ENCODE results near the gene C17orf100.

C17orf100 gene

DNA sequence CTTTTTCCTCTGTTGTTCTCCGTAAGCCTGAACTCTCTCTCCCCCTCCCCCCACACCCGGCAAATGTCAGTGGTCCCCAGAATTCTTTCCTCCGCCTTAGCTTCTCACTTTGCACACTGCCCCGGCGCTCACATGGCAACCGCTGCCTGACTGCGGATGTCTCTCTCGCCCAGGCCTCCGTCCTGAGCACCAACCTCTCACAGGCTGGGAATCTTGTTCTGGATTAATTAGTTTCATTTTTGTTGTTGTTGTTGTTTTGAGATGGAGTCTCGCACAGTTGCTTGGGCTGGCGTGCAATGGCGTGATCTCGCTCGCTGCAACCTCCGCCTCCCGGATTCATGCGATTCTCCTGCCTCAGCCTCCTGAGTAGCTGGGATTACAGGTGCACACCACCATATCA is 16.7 kb downstream of the C17orf100 start:
- H3K4me3 ChIP-seq: no peak overlapping the region
- TF ChIP-seq, protein P1, sequence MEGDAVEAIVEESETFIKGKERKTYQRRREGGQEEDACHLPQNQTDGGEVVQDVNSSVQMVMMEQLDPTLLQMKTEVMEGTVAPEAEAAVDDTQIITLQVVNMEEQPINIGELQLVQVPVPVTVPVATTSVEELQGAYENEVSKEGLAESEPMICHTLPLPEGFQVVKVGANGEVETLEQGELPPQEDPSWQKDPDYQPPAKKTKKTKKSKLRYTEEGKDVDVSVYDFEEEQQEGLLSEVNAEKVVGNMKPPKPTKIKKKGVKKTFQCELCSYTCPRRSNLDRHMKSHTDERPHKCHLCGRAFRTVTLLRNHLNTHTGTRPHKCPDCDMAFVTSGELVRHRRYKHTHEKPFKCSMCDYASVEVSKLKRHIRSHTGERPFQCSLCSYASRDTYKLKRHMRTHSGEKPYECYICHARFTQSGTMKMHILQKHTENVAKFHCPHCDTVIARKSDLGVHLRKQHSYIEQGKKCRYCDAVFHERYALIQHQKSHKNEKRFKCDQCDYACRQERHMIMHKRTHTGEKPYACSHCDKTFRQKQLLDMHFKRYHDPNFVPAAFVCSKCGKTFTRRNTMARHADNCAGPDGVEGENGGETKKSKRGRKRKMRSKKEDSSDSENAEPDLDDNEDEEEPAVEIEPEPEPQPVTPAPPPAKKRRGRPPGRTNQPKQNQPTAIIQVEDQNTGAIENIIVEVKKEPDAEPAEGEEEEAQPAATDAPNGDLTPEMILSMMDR (IDR thresholded peaks at IDR 0.05): no peak
- H3K9me3 ChIP-seq: no peaks in the 10 kb centered on the region
- DNase-seq: no peak
- H3K27me3 ChIP-seq: peaks cover 0 to 34% of the 10 kb centered on the region in 2 donors
- H3K36me3 ChIP-seq: no peaks in the 10 kb centered on the region
- no peak overlapping the region for H3K27ac ChIP-seq
- intact Hi-C loops (cut with DNase I; ENCODE audit: low total_unique reads): loop anchor here (10.0 kb wide), 1 partner anchor 337 kb away; no protein-coding TSS in a partner anchor
- no peaks in the 10 kb centered on the region for H3K4me1 ChIP-seq

DNA sequence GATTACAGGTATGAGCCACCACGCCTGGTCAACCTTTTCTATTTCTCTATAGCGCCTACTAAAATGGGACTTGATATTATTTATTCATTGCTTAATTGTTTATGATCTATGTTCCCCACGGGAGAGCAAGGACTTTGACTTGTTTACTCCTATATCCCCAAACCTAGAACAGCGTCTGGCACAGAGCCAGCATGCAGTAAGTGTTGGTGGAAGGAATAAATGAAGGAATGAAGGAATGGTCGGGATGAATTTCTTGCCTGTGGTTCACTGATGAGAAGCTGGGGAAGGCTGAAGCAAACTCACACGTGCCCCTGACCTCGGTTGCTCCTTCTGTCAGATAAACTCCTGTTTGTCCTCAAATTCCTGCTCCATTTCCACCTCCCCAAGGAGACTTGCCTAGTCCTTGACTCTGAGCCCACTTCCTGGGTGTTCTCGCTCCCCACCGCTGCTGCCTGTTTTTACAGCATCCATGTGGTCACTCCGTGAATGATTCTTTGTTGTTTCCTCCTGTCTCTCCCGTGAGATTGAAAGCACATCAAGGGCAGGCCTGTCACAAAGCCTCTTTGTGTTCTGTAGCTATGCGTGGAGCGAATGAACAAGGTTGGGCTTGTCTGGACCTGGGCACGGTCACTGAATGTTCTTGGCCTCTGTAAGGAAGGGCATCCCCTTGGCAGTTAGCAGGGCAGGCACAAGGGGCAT is 17.3 kb downstream of the C17orf100 start:
- H3K27me3 ChIP-seq: peaks cover 0 to 32% of the 10 kb centered on the region in 2 donors
- no peak overlapping the region for H3K4me3 ChIP-seq
- no peaks in the 10 kb centered on the region for H3K9me3 ChIP-seq
- H3K4me1 ChIP-seq: no peaks in the 10 kb centered on the region
- DNase-seq: no peak
- H3K27ac ChIP-seq: no peak overlapping the region
- TF ChIP-seq, protein P1 (IDR thresholded peaks at IDR 0.05): no peak
- no peaks in the 10 kb centered on the region for H3K36me3 ChIP-seq
- intact Hi-C loops (cut with DNase I; ENCODE audit: low total_unique reads): loop anchor here (10.0 kb wide), 1 partner anchor 336 kb away; no protein-coding TSS in a partner anchor

DNA sequence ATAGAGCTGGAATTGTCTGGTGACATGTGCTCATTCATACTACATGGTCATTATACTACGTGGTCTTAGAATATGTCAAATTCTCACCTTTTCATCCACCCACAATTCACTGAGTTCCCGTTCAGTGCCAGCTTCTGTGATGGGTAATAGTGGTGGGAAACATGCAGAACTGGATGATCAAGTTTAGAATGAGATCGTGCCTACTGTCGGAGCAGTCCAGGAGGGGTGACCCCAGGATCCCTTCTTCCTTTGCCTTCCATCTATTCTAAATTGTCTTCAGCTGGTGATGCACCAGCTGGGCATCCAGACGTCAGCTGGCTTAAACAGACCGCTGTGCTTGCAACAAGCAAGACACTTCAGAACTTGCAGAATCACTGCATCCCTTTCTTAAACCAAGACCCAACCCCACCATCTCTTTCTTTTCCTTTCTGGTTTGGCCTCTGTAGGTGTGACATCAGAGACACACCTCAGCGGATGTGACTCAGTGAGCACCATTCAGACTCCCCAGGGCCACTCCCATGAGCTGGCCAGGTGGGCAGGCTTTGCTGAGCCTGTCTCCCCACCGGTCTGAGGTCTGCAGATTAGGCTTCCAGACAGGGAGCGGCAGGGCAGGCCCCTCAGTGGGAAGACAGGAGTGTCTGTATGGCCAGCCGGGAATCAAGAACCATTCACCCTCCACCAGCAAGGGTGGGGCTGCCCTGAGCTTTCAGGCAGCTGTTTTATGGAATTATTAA is 18.1 kb downstream of the C17orf100 start:
- Histone ChIP-seq H3K27ac (no peak overlapping the region), H3K36me3 (no peaks in the 10 kb centered on the region), H3K9me3 (no peaks in the 10 kb centered on the region), H3K4me3 (no peak overlapping the region), H3K4me1 (no peaks in the 10 kb centered on the region), H3K27me3 (peaks cover 0 to 38% of the 10 kb centered on the region in 2 donors)
- TF ChIP-seq, protein P1 (IDR thresholded peaks at IDR 0.05): no peak
- intact Hi-C loops (cut with DNase I; ENCODE audit: low total_unique reads): loop anchor here (10.0 kb wide), 1 partner anchor 335 kb away; no protein-coding TSS in a partner anchor
- DNase-seq: no peak

DNA sequence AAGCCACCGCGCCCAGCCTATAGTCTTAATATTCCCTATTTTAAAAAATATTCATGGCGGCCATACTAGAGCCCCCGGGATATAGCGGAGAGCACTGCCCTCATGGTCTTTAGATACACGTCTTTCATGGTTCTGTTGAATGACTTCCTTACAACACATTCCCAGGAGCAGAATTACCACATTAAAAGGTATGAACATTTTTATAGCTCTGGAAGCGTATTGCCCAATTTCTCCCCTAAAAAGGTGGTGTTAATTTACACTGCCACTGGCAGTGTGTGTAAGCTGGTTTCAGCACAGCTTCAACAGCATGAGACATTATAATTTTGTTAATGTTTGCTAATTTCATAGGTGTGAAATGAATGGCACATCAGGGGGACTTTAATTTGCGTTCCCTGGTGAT is 19.0 kb downstream of the C17orf100 start:
- Histone ChIP-seq H3K36me3 (no peaks in the 10 kb centered on the region), H3K27me3 (peaks cover 0 to 43% of the 10 kb centered on the region in 2 donors)
- intact Hi-C loops (cut with DNase I; ENCODE audit: low total_unique reads): no loop called here

DNA sequence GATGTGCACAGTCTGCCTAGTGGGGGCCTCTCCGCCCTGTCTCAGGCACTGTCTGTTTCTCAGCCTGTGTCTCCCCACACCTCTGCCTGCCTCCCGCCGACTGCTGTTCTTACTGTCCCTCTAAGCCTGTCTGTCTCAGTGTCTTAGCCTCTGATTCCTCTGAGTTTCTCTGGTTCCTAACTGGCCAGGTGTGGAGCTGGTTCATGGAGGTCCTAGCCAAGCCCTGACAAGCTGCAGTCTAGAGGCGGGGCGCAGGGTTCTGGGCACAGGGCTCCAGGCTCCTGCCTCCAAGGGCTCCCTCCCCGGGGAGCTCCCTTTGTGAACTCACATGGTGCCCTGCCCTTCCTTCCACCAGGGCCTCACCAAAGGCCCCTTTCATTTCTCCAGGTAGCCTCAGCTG is 19.4 kb downstream of the C17orf100 start:
- H3K27ac ChIP-seq: no peak overlapping the region
- H3K4me3 ChIP-seq: no peak overlapping the region
- intact Hi-C loops (cut with DNase I; ENCODE audit: low total_unique reads): no loop called here
- DNase-seq: no peak
- peaks cover 0 to 45% of the 10 kb centered on the region in 2 donors for H3K27me3 ChIP-seq
- H3K9me3 ChIP-seq: no peaks in the 10 kb centered on the region
- TF ChIP-seq, protein P1 (IDR thresholded peaks at IDR 0.05): no peak
- H3K4me1 ChIP-seq: no peaks in the 10 kb centered on the region
- H3K36me3 ChIP-seq: no peaks in the 10 kb centered on the region

More for the DNA sequence above, 19.0 kb downstream of the C17orf100 start:
- Histone ChIP-seq H3K4me3 (no peak overlapping the region), H3K27ac (no peak overlapping the region), H3K4me1 (no peaks in the 10 kb centered on the region), H3K9me3 (no peaks in the 10 kb centered on the region)
- TF ChIP-seq, protein P1 (IDR thresholded peaks at IDR 0.05): no peak
- DNase-seq: no peak

Data from tibial artery (tissue), 4 donors.